KMS-11 (cell line): Measurements from ENCODE around the gene AGRP.

Experiments
- H2AFZ ChIP-seq: fragments of 200-600 bp; sonication (generic); 2 replicates; pipeline ENCODE4 v1.6.1; 2016; ENCODE audit warnings: antibody characterized with exemption, mixed run types, low read depth
- H3K27ac ChIP-seq: fragments of 200-600 bp; sonication (generic); 2 replicates; pipeline ENCODE4 v1.6.1; 2016; ENCODE audit warnings: mild to moderate bottlenecking, mixed run types
- H3K27me3 ChIP-seq: fragments of 200-600 bp; sonication (generic); 2 replicates; pipeline ENCODE4 v1.6.1; 2017; ENCODE audit warnings: mild to moderate bottlenecking, low read depth, mixed run types, moderate library complexity; ENCODE audit not compliant: insufficient read depth
- H3K36me3 ChIP-seq: fragments of 200-600 bp; sonication (generic); 2 replicates; pipeline ENCODE4 v1.6.1; 2017; ENCODE audit warnings: mild to moderate bottlenecking, mixed run types; ENCODE audit not compliant: insufficient read depth
- H3K4me1 ChIP-seq: fragments of 200-600 bp; sonication (generic); 2 replicates; pipeline ENCODE4 v1.6.1; 2016; ENCODE audit warnings: mild to moderate bottlenecking, low read depth, mixed run types; ENCODE audit not compliant: poor library complexity, severe bottlenecking
- H3K4me2 ChIP-seq: fragments of 200-600 bp; sonication (generic); 2 replicates; pipeline ENCODE4 v1.7.0; 2016; ENCODE audit warnings: mild to moderate bottlenecking, mixed run types
- H3K4me3 ChIP-seq: fragments of 200-600 bp; sonication (generic); IDR thresholded peaks from 2 replicates; pipeline ENCODE4 v1.6.1; 2017; ENCODE audit warnings: low read depth, low read length, mixed read lengths; ENCODE audit not compliant: insufficient read depth
- H3K79me2 ChIP-seq: fragments of 200-600 bp; sonication (generic); 2 replicates; pipeline ENCODE4 v1.6.1; 2016; ENCODE audit warnings: low read depth, mixed run types; ENCODE audit not compliant: insufficient read depth
- H3K9ac ChIP-seq: fragments of 200-600 bp; sonication (generic); 2 replicates; pipeline ENCODE4 v1.6.1; 2016; ENCODE audit warnings: mild to moderate bottlenecking, mixed run types
- H4K20me1 ChIP-seq: fragments of 200-600 bp; sonication (generic); 2 replicates; pipeline ENCODE4 v1.6.1; 2016; ENCODE audit warnings: mild to moderate bottlenecking, mixed run types; ENCODE audit not compliant: insufficient read depth
- TF ChIP-seq, protein P1 (sequence below): fragments of 200-600 bp; sonication (generic); conservative IDR thresholded peaks from 2 replicates; pipeline ENCODE4 v1.6.1; 2017; ENCODE audit warnings: low read depth, mild to moderate bottlenecking, antibody characterized with exemption, low read length, moderate library complexity, mixed read lengths

The AGRP gene

DNA sequence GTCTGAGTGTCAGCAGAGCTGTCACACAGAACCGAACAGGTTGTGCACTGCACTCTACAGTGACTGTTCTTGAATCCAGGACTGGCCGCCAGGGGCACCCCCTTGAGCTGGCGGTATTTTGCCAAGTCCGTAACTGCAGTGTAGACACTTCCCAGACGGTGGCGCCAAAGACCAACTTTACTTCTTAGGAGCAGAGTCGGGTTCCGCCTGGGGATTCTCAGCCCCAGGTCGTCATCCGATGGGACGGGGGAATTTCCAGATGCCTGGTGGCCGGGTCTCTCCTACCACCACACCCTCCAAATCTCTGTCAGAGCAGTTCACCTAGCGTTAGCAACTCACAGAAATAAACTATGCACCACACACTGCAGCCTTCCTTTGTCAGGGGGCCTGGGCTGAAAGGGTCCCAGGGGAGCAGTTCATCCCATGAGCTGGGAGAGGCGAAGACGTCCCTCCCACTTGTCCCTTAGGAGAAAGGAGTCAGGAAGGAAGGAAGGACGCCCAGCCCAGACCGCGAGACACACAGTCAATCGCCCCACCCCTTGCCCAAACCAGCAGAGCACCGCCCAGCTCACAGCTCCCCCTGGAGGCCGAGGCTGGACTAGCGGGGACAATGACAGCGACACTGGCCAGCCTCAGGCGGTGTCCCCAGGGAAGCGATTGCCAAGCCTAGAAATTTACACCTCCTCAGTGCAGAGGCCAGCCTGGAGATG, 37.9 kb upstream of the AGRP start:
- TF ChIP-seq, protein P1, sequence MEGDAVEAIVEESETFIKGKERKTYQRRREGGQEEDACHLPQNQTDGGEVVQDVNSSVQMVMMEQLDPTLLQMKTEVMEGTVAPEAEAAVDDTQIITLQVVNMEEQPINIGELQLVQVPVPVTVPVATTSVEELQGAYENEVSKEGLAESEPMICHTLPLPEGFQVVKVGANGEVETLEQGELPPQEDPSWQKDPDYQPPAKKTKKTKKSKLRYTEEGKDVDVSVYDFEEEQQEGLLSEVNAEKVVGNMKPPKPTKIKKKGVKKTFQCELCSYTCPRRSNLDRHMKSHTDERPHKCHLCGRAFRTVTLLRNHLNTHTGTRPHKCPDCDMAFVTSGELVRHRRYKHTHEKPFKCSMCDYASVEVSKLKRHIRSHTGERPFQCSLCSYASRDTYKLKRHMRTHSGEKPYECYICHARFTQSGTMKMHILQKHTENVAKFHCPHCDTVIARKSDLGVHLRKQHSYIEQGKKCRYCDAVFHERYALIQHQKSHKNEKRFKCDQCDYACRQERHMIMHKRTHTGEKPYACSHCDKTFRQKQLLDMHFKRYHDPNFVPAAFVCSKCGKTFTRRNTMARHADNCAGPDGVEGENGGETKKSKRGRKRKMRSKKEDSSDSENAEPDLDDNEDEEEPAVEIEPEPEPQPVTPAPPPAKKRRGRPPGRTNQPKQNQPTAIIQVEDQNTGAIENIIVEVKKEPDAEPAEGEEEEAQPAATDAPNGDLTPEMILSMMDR: peak; percentile 93
- H3K4me1 ChIP-seq: peaks cover 4% of the 10 kb centered on the region

DNA sequence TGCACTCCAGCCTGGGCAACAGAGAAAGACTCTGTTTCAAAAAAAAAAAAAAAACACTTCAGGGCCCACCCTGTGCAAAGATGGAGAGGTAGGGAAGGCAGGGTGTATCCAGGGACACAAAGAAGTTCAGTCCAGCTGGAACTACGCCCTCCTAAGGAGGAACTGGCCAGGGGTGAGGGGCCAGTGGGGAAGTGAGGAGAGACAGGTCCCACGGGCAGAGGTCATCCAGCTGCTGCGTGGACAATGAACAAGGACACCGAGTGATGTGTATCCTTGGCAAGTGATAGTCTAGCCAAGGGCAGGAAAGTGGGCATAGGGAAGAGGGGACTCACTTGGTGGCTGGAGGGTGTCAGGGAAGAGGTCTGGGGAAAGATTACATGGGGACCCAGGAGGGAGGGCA, 35.9 kb upstream of the AGRP start:
- Histone ChIP-seq H3K9ac (no peak overlapping the region), H3K27me3 (no peaks in the 10 kb centered on the region), H3K27ac (no peak overlapping the region), H3K4me1 (peaks cover 9% of the 10 kb centered on the region), H4K20me1 (no peaks in the 10 kb centered on the region), H2AFZ (no peak overlapping the region), H3K4me2 (no peak overlapping the region), H3K36me3 (no peaks in the 10 kb centered on the region), H3K4me3 (no peak overlapping the region), H3K79me2 (no peaks in the 10 kb centered on the region)
- TF ChIP-seq, protein P1: no peak

More for the DNA sequence above, 37.9 kb upstream of the AGRP start:
- no peak overlapping the region for H3K4me3 ChIP-seq
- H3K79me2 ChIP-seq: no peaks in the 10 kb centered on the region
- H2AFZ ChIP-seq: peak overlapping the region; percentile 93
- H3K4me2 ChIP-seq: peak overlapping the region; percentile 75
- peak overlapping the region; percentile 89 for H3K9ac ChIP-seq
- peak overlapping the region; percentile 93 for H3K27ac ChIP-seq
- H3K27me3 ChIP-seq: no peaks in the 10 kb centered on the region
- H4K20me1 ChIP-seq: no peaks in the 10 kb centered on the region
- H3K36me3 ChIP-seq: no peaks in the 10 kb centered on the region

DNA sequence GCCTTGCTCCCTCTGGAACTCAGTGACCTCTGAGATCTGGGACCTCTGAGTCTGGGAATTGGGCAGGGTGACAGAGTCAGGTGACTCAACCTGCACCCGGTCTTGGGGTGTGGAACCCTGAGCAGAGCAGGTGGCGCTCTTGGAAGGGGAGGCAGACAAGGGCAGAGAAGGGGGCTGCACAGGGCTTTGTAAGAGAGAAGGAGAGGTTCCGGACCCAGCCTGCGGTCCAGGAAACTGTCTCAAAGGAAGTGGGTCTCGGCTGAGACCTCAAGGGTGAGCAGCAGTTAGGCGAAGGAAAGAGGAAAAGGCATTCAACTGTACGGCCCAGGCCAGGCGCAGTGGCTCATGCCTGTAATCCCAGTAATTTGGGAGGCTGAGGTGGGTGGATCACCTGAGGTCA, 35.3 kb upstream of the AGRP start:
- H3K4me2 ChIP-seq: no peak overlapping the region
- no peak overlapping the region for H2AFZ ChIP-seq
- no peak overlapping the region for H3K9ac ChIP-seq
- H3K27ac ChIP-seq: no peak overlapping the region
- H3K4me1 ChIP-seq: peaks cover 15% of the 10 kb centered on the region
- H3K79me2 ChIP-seq: no peaks in the 10 kb centered on the region
- no peaks in the 10 kb centered on the region for H4K20me1 ChIP-seq
- H3K4me3 ChIP-seq: no peak overlapping the region
- H3K27me3 ChIP-seq: no peaks in the 10 kb centered on the region
- no peaks in the 10 kb centered on the region for H3K36me3 ChIP-seq
- TF ChIP-seq, protein P1: no peak

DNA sequence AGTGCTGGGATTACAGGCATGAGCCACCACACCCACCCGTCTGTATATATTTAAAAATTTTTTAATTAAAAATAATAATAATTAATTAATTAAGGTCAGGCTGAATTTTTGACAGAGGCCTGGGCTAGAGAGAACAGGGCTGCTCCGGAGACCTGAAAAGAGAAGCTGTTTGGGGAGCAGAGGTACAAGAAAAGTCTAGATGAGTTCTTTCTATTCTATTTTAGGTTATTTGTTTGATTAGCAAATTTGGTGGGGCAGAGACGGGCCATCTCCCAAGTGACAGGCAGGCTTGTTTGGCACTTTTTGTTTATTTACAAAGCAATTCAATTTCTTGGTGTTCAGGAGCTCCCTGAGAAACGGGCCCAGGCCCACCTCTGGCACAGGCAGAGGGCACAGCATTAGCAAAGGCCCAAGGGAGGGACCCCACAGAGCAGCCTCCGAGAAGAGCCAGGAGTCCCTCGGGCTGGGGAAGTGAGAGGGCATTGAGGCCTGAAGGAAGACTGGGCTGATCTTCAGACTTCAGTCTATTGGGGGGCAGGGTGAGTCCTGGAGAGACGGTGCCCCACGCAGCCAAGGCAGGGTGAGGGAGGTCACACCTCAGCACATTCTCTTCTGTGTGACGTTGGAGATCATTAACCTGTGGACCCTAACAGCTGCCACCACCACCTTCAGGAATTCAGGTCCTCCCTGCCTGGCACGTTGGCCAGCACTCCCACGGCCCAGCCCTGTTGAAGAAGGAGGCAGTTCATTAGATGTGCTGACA, 34.5 kb upstream of the AGRP start:
- no peak overlapping the region for H3K27ac ChIP-seq
- peaks cover 15% of the 10 kb centered on the region for H3K4me1 ChIP-seq
- H3K27me3 ChIP-seq: no peaks in the 10 kb centered on the region
- H3K9ac ChIP-seq: no peak overlapping the region
- H3K36me3 ChIP-seq: no peaks in the 10 kb centered on the region
- no peaks in the 10 kb centered on the region for H3K79me2 ChIP-seq
- no peak overlapping the region for H2AFZ ChIP-seq
- no peak overlapping the region for H3K4me2 ChIP-seq
- TF ChIP-seq, protein P1: no peak
- H4K20me1 ChIP-seq: no peaks in the 10 kb centered on the region
- H3K4me3 ChIP-seq: no peak overlapping the region
